RWPE1 (cell line): ENCODE measurements around the gene ARHGAP22.

Experiments
- CTCF ChIA-PET: fragments of 350-600 bp; sonication (Branson Sonifier 250); formaldehyde crosslinking; extraction: SDS; loops from one replicate; lab custom pipeline; 2021; lab: Yijun Ruan, JAX
- POLR2A ChIA-PET: fragments of 400-600 bp; formaldehyde crosslinking; extraction: SDS; loops from one replicate; lab custom pipeline; 2020; ENCODE audit warnings: antibody characterized with exemption; ENCODE audit not compliant: low non-redundant PET; lab: Yijun Ruan, JAX
- DNase-seq: peaks from one replicate; pipeline ENCODE4 v3.0.0; 2012; ENCODE audit warnings: low spot score
- H3K27ac ChIP-seq: fragments of 450-650 bp; 2 replicates; pipeline ENCODE4 v1.5.1; 2017
- CTCF ChIP-seq: fragments of 450-650 bp; conservative IDR thresholded peaks from 2 replicates; pipeline ENCODE4 v1.5.1; 2017; ENCODE audit warnings: low read depth, mild to moderate bottlenecking

Gene ARHGAP22

GRCh38 chr10:48633381-48634197, 28.7 kb upstream of the ARHGAP22 start:
- CTCF ChIA-PET = no interaction called here
- H3K27ac ChIP-seq = no peak overlapping the region
- POLR2A ChIA-PET = no interaction called here
- TF ChIP-seq CTCF = no peak
- no peak for DNase-seq

GRCh38 chr10:48632166-48632565, 27.3 kb upstream of the ARHGAP22 start:
- DNase-seq = no peak
- ChIA-PET POLR2A (no interaction called here), CTCF (interaction anchor here (0.6 kb wide), 1 partner anchor 1130 kb away, joined by 4 read pairs; the partner anchor contains the start of gene OGDHL)
- TF ChIP-seq CTCF = no peak
- no peak overlapping the region for H3K27ac ChIP-seq

GRCh38 chr10:48627984-48628609, 23.2 kb upstream of the ARHGAP22 start:
- no peak for TF ChIP-seq CTCF
- no peak for DNase-seq
- ChIA-PET CTCF (no interaction called here), POLR2A (no interaction called here)
- no peak overlapping the region for H3K27ac ChIP-seq

- no peak for TF ChIP-seq CTCF
- ChIA-PET POLR2A (no interaction called here), CTCF (no interaction called here)
- DNase-seq = no peak
- H3K27ac ChIP-seq = no peak overlapping the region
Measured at GRCh38 chr10:48626986-48627731, 22.3 kb upstream of the ARHGAP22 start.

- ChIA-PET POLR2A (no interaction called here), CTCF (no interaction called here)
- TF ChIP-seq CTCF = no peak
- H3K27ac ChIP-seq = no peak overlapping the region
- DNase-seq = no peak
Measured at GRCh38 chr10:48626447-48626846, 21.6 kb upstream of the ARHGAP22 start.

- ChIA-PET CTCF (interaction anchor here (0.5 kb wide), 1 partner anchor 37 kb away, joined by 3 read pairs; no protein-coding TSS in a partner anchor), POLR2A (no interaction called here)
- no peak for TF ChIP-seq CTCF
- no peak overlapping the region for H3K27ac ChIP-seq
- DNase-seq = no peak
Measured at GRCh38 chr10:48625826-48626134, 20.9 kb upstream of the ARHGAP22 start.
